Adrenal gland (tissue), 12 donors: ENCODE data around the gene HPN. TPM values are rescaled to one million over a fixed set of nuclear protein-coding genes. Genes with fewer than 3 reads are reported as not detected.
"Not testable (repeated sequence)": the region's sequence is repeated elsewhere in the genome, so short reads cannot be mapped to it uniquely, and the experiment has no call there.

Experiments used
- DNase-seq, 7 donors: peaks; one replicate each; pipeline ENCODE4 v3.0.0-alpha.2; 2019 to 2020
- H3K27ac ChIP-seq, 5 donors: fragments of 200-600 bp; sonication (generic) in 4 of 5; 1 replicate in 3 of 5; 2 replicates in 2 of 5; pipeline versions ENCODE4 v1.5.1 to v1.8.0; 2016 to 2020; ENCODE audit warnings: mild to moderate bottlenecking in 1 of 5
- H3K27me3 ChIP-seq: fragments of 200-600 bp; 2 replicates; pipeline ENCODE4 v1.8.0; 2021
- H3K36me3 ChIP-seq, 2 donors: fragments of 200-600 bp; replicated peaks in 1 of 2; 1 replicate in 1 of 2; 2 replicates in 1 of 2; pipeline versions ENCODE4 v1.5.1 to v1.8.0; 2018 to 2022
- H3K4me1 ChIP-seq, 2 donors: fragments of 200-600 bp; replicated peaks in 1 of 2; 1 replicate in 1 of 2; 2 replicates in 1 of 2; pipeline versions ENCODE4 v1.5.1 to v1.8.0; 2018 to 2021
- H3K4me3 ChIP-seq, 4 donors: fragments of 200-600 bp; sonication (generic) in 3 of 4; one replicate each; pipeline ENCODE4 v1.5.1; 2016 to 2018
- H3K9me3 ChIP-seq, 3 donors: fragments of 200-600 bp; sonication (generic) in 1 of 3; replicated peaks in 1 of 3; 1 replicate in 2 of 3; 2 replicates in 1 of 3; pipeline versions ENCODE4 v1.5.1 to v1.8.0; 2016 to 2021
- CTCF ChIP-seq, 6 experiments: fragments of 450-650 bp in 4 of 6; fragments of 200-600 bp in 2 of 6; sonication (generic) in 1 of 6; IDR thresholded peaks; 1 replicate in 5 of 6; 2 replicates in 1 of 6; pipeline versions ENCODE4 v1.5.1 to v1.8.0; 2016 to 2021; ENCODE audit warnings: antibody characterized with exemption in 6 of 6, mild to moderate bottlenecking in 2 of 6, moderate library complexity in 1 of 6
- POLR2A ChIP-seq, 2 donors: fragments of 450-650 bp; IDR thresholded peaks; one replicate each; pipeline ENCODE4 v1.6.1; 2017; ENCODE audit warnings: antibody characterized with exemption in 2 of 2, mild to moderate bottlenecking in 2 of 2, moderate library complexity in 1 of 2
- whole genome bisulfite sequencing, 4 donors: extraction: QIAGEN DNeasy Blood & Tissue Kit in 2 of 4; methylation state at CpG; one replicate each; pipeline versions ENCODE4 v1.1.5 to v1.1.7; 2013 to 2017; 5-methylcytosine and 5-hydroxymethylcytosine counted together
- intact Hi-C, 2 donors: fragments of 100-400 bp; cut with DNase I; formaldehyde crosslinking; loops; one replicate each; pipeline versions ENCODE4 v1.14.1 to v1.15.0; 2022 to 2023
- polyA plus RNA-seq, 3 donors: library from polyadenylated mRNA; stranded (reverse); fragments of 200-250 nt in 2 of 3; fragments of 350-450 nt in 1 of 3; fragmentation: Illumina TruSeq in 1 of 3; extraction: RNeasy Lipid Tissue Mini Kit (QIAGEN cat#74804) in 1 of 3; gene quantifications; one replicate each; pipeline ENCODE4 v1.2.3, GENCODE V29; 2013 to 2014
- total RNA-seq, 9 donors: library from RNA; depleted of rRNA in 4 of 9; stranded (reverse); fragments of >200 nt in 4 of 9; fragments of 120-200 nt in 1 of 9; fragmentation: NEBNext Ultra II Directional in 1 of 9; extraction: Animal tissue kit (Norgen Biotek cat#: 25700) in 1 of 9; gene quantifications; one replicate each; pipeline versions ENCODE4 v1.1.0 to v1.2.4, GENCODE V29; 2013 to 2023
- donor health status: healthy with polysubstance abuse.
- donor health status: Bipolar disorder and iron deficiency.
- donor health status: DM: yes; HTN: yes; CAD: no.
- donor health status: DM: no; HTN: no; CAD: no.
- donor health status: DM: no; HTN: no; CAD: no.
- donor health status: DM: yes; HTN: yes; CAD: no.

HPN gene
- total and polyA plus RNA-seq, 12 donors: 0.20 to 2.6 (median 0.88) TPM; not detected in 2

- 88 to 97% (median 94%) methylated on average over 6 to 13 of the region's 13 CpGs for WGBS, 4 donors
- TF ChIP-seq POLR2A (IDR thresholded peaks at IDR 0.05) (no peak), CTCF (IDR thresholded peaks at IDR 0.05) (no peak)
- no peaks in the 10 kb centered on the region for H3K27me3 ChIP-seq
- H3K4me3 ChIP-seq: no peak overlapping the region
- H3K27ac ChIP-seq: no peak overlapping the region
- H3K4me1 ChIP-seq: no peaks in the 10 kb centered on the region
- no peak for DNase-seq
- no peaks in the 10 kb centered on the region for H3K9me3 ChIP-seq
- intact Hi-C loops: no loop called here
- no peaks in the 10 kb centered on the region for H3K36me3 ChIP-seq
Measured at GRCh38 chr19:35099897-35100275, 58.4 kb downstream of the HPN start.

- Histone ChIP-seq H3K27me3 (no peaks in the 10 kb centered on the region), H3K4me3 (no peak overlapping the region), H3K36me3 (no peaks in the 10 kb centered on the region), H3K27ac (no peak overlapping the region), H3K4me1 (no peaks in the 10 kb centered on the region), H3K9me3 (no peaks in the 10 kb centered on the region)
- intact Hi-C loops: no loop called here
- 65 to 81% (median 70%) methylated on average over 11 to 16 of the region's 16 CpGs for WGBS, 4 donors
- no peak for DNase-seq
- no peak for TF ChIP-seq POLR2A (IDR thresholded peaks at IDR 0.05)
- TF ChIP-seq CTCF (IDR thresholded peaks at IDR 0.05): no peak
Measured at GRCh38 chr19:35100588-35101533, 59.3 kb downstream of the HPN start.

GRCh38 chr19:35101949-35102348 is 60.4 kb downstream of the HPN start:
- H3K4me1 ChIP-seq, H3K27me3 ChIP-seq, H3K9me3 ChIP-seq, H3K27ac ChIP-seq, DNase-seq, H3K36me3 ChIP-seq, intact Hi-C loops, H3K4me3 ChIP-seq: not testable (repeated sequence)
- WGBS, 4 donors: 93 to 95% (median 94%) methylated on average over 8 to 10 of the region's 10 CpGs

- intact Hi-C loops: not testable (repeated sequence)
Measured at GRCh38 chr19:35103614-35104013, 62.1 kb downstream of the HPN start.

GRCh38 chr19:35104361-35104760 is 62.8 kb downstream of the HPN start:
- no peak for DNase-seq
- no peaks in the 10 kb centered on the region for H3K27me3 ChIP-seq
- no peak overlapping the region for H3K27ac ChIP-seq
- H3K36me3 ChIP-seq: no peaks in the 10 kb centered on the region
- no peaks in the 10 kb centered on the region for H3K4me1 ChIP-seq
- TF ChIP-seq CTCF (IDR thresholded peaks at IDR 0.05) (no peak), POLR2A (IDR thresholded peaks at IDR 0.05) (no peak)
- 84 to 91% (median 87%) methylated on average over 8 to 11 of the region's 11 CpGs for WGBS, 4 donors
- H3K4me3 ChIP-seq: no peak overlapping the region
- intact Hi-C loops: no loop called here
- H3K9me3 ChIP-seq: no peaks in the 10 kb centered on the region

More at GRCh38 chr19:35103614-35104013, 62.1 kb downstream of the HPN start:
- not testable (repeated sequence) for H3K27me3 ChIP-seq, DNase-seq, H3K4me3 ChIP-seq, H3K9me3 ChIP-seq, H3K27ac ChIP-seq, H3K4me1 ChIP-seq, H3K36me3 ChIP-seq
- WGBS, 4 donors: 74 to 81% (median 79%) methylated on average over 10 of the region's 10 CpGs
